HUDEP-2 (cell line): ENCODE data around the gene PABPC1L2B.
"Not testable (repeated sequence)": the region's sequence is repeated elsewhere in the genome, so short reads cannot be mapped to it uniquely, and the experiment has no call there.

Experiments
- DNase-seq, 76 experiments: peaks; one replicate each; lab custom pipeline; 2025; ENCODE audit not compliant: unreplicated experiment in 76 of 76; lab: John Stamatoyannopoulos, UW

Gene PABPC1L2B

GRCh38 chrX:73002733-73003132, at the start of gene PABPC1L2B:
TSS of gene PABPC1L2B (plus strand) at chrX:73002939. CDS start at chrX:73003643, 704 bp downstream.
- not testable (repeated sequence) for DNase-seq

- not testable (repeated sequence) for DNase-seq
Measured at GRCh38 chrX:72959971-72960370, 42.8 kb upstream of the PABPC1L2B start.

GRCh38 chrX:72971859-72972258, 30.9 kb upstream of the PABPC1L2B start:
- DNase-seq = not testable (repeated sequence)

- DNase-seq = not testable (repeated sequence)
Measured at GRCh38 chrX:72974885-72975284, 27.9 kb upstream of the PABPC1L2B start.

- not testable (repeated sequence) for DNase-seq
Measured at GRCh38 chrX:72980894-72981469, 21.8 kb upstream of the PABPC1L2B start.

- DNase-seq = not testable (repeated sequence)
Measured at GRCh38 chrX:73004032-73004431, 1.3 kb downstream of the PABPC1L2B start.

GRCh38 chrX:73021361-73022092, 18.8 kb downstream of the PABPC1L2B start:
- DNase-seq = no peak

- DNase-seq = not testable (repeated sequence)
Measured at GRCh38 chrX:73022093-73022445, 19.3 kb downstream of the PABPC1L2B start.

- no peak for DNase-seq
Measured at GRCh38 chrX:73028876-73029275, 26.1 kb downstream of the PABPC1L2B start.
